Forelimb muscle (tissue), 1 donor: Measurements from ENCODE around the gene MAP3K9. TPM values are rescaled to one million over a fixed set of nuclear protein-coding genes. Genes with fewer than 3 reads are reported as not detected.

Experiments used
- DNase-seq: peaks from one replicate; pipeline ENCODE4 v3.0.0-alpha.2; 2013; ENCODE audit warnings: low read depth
- polyA plus RNA-seq: library from polyadenylated mRNA; unstranded; fragments of 120-200 nt; gene quantifications from one replicate; pipeline ENCODE4 v1.2.1, GENCODE V29; 2013; ENCODE audit not compliant: insufficient read length

MAP3K9 gene
- polyA plus RNA-seq, 1 donor: 0.18 TPM

GRCh38 chr14:70698288-70698687 is 111.0 kb downstream of the MAP3K9 start:
- DNase-seq: no peak

GRCh38 chr14:70697701-70698100 is 111.6 kb downstream of the MAP3K9 start:
- no peak for DNase-seq

- DNase-seq: no peak
These were observed 113.3 kb downstream of the MAP3K9 start for GRCh38 chr14:70696026-70696425.

DNA sequence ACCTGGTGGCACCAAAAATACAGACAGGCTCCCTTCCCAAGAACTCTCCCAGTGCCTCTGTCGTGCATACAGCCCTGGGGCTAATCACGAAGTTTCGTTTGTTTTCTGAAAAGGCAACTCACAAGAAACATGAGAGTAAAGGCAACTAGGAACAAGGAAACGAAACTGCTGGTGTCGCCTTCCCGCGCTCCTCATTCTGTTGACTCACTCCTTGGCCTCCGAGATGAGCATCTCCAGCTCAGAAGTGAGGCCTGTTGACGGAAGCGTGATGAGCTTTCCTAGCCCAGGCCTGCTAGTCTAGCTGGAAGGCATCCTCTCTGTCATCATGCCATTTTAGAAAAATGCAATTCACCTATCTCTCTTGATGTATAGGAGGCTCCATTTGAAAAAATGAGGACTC is 117.1 kb downstream of the MAP3K9 start:
- DNase-seq: no peak

DNA sequence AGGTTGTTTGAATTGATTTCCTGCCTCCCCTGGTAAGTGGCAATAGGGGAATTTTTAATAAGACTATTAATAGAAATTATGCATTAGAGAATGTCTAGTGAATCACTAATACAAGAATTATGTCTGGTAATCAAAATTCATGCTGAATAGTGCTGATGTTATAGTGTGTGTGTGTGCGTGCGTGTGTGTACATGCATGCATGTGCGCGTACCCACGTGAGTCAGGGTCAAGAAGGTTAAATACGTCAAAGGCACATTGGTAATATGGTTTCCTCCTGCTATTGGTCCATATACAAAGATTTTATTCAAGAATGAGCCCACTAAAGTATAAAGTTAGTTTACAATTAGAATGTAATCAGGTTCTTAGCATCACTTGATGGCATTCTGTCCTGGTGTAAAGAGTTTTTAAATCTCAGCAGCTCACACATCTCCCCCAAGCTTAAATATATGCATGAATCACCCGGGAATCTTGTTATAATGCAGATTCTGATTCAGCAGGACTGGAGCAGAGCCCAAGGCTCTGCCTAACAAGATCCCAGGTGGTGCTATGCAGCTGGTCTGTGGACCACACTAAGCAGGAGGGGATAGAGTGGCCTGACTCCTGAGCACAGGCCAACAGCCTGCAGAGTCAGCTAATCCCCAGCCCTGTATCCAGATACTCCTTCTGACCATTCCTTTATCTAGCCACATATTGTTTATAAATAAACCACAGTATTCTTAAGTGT is 123.7 kb downstream of the MAP3K9 start:
- no peak for DNase-seq

DNA sequence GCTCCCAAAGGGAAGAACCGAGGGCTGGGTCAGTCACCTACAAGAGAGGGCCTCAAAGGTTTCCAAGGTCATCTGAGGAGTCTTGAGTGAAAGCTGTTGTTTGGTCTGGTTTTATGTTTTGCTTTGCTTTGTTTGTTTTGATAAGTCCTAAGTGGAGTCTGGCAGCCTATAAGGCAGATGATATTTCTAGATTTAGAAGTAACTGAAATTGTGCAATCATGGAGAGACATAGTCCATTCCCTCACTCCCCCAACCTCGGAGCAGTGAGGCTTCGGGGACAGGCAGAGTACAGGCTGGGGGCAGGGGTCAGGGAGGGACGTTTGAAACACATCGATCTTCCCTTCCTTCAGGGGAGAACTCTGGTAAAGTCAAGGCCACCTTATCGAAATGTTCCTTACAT is 125.3 kb downstream of the MAP3K9 start:
- DNase-seq: no peak

DNA sequence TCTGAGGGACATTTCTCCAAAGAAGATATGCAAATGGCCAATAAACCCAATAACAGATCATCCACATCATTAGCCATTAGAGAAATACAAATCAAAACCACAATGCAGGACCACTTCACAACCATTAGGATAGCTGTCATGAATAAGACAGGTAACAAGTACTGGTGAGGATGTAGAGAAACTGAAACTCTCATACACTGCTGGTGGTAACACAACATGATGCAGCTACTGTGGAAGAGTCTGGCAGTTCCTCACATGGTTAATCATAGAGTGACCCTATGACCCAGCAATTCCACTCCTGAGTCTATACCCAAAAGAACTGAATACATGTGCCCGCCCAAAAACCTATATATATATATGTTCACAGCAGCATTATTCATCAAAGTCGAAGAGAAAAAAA is 128.6 kb downstream of the MAP3K9 start:
- DNase-seq: no peak

DNA sequence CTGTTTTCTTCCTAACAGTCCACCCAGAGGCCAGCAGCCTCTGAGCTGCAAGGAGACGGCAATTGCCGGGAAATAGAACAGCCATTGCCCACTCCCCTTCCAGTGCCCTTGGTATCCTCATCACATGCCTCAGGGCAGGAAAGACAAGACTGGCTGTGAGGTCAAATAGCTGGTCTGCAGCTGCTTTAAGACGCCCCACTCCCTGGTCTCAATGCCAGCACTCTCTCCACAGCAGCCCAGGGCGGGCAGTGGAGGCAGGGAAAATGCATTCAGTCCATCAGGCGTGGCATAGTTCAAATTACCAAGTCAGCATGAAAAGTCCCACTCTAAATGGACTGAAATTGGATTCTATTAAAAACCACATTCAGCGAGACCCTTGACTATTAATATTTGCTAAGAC is 132.0 kb downstream of the MAP3K9 start:
- DNase-seq: no peak

Other genes with a start within 250 kb of the MAP3K9 start
- 28.8 TPM for gene MED6, start 208.9 kb downstream of the MAP3K9 start, polyA plus RNA-seq
- 10.9 TPM for gene TTC9, start 167.6 kb downstream of the MAP3K9 start, polyA plus RNA-seq
- 23.9 TPM for gene PCNX1, start 97.9 kb upstream of the MAP3K9 start, polyA plus RNA-seq